Tibial nerve (tissue), 4 donors: ENCODE data around the gene ABI1.

Experiments
- EP300 ChIP-seq, 2 donors: sonication (generic); formaldehyde crosslinking; IDR thresholded peaks; one replicate each; pipeline ENCODE4 v1.6.1; 2017; ENCODE audit warnings: antibody characterized with exemption in 2 of 2, mild to moderate bottlenecking in 1 of 2
- POLR2A ChIP-seq, 2 donors: fragments of 450-650 bp; IDR thresholded peaks; one replicate each; pipeline ENCODE4 v1.6.1; 2017; ENCODE audit warnings: antibody characterized with exemption in 2 of 2, mild to moderate bottlenecking in 2 of 2, moderate library complexity in 2 of 2
- TF ChIP-seq, protein P1 (sequence below), 5 experiments: fragments of 200-600 bp in 3 of 5; fragments of 450-650 bp in 2 of 5; sonication (generic) in 3 of 5; IDR thresholded peaks; one replicate each; pipeline ENCODE4 v1.5.1; 2016 to 2019; ENCODE audit warnings: antibody characterized with exemption in 5 of 5, mild to moderate bottlenecking in 3 of 5, moderate library complexity in 2 of 5

DNA sequence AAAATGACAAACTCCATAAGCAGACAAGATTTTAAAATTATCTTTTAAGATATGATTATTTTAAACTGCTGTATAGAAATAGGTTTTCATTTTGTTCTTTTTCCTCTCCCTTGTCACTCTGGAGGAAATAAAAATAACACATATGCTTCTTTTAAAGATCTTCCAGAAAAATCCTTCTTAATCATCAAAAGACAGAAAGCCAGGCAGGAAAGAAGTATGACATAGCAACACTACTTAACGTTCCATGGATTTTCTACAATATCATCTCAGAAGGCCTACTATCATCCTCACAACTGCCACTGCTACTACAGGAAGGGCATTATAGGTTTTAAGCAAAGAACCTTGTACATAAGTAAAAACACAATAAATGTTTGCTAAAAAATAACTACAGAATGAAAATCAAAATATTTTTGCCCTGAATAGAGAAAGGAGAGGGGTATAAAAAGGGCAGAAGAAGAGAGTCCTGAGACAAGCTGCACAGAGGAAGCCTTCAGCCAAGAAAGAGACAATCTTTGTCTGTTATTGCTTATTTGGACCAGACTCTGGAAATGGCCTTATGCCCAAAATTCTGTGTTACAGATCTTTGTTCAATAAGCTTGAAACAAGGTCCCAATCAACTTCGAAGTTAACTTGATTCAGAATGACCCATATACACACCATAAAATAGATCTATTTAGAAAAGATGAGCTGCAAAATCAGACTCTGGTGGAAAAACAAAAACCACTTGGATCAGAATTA is 67.8 kb downstream of the ABI1 start:
- TF ChIP-seq POLR2A (IDR thresholded peaks at IDR 0.05) = no peak
- TF ChIP-seq, protein P1, sequence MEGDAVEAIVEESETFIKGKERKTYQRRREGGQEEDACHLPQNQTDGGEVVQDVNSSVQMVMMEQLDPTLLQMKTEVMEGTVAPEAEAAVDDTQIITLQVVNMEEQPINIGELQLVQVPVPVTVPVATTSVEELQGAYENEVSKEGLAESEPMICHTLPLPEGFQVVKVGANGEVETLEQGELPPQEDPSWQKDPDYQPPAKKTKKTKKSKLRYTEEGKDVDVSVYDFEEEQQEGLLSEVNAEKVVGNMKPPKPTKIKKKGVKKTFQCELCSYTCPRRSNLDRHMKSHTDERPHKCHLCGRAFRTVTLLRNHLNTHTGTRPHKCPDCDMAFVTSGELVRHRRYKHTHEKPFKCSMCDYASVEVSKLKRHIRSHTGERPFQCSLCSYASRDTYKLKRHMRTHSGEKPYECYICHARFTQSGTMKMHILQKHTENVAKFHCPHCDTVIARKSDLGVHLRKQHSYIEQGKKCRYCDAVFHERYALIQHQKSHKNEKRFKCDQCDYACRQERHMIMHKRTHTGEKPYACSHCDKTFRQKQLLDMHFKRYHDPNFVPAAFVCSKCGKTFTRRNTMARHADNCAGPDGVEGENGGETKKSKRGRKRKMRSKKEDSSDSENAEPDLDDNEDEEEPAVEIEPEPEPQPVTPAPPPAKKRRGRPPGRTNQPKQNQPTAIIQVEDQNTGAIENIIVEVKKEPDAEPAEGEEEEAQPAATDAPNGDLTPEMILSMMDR (IDR thresholded peaks at IDR 0.05) = no peak
- TF ChIP-seq EP300 (IDR thresholded peaks at IDR 0.05) = no peak
